GM12878 (cell line): ENCODE measurements around the gene LDLRAD4. TPM values are rescaled to one million over a fixed set of nuclear protein-coding genes. Genes with fewer than 3 reads are reported as not detected.

Experiments used
- ATAC-seq: fragments of 200-7000 bp; cut with Tn5 transposase; 3 replicates; pipeline ENCODE4 v1.9.1; 2020; ENCODE audit warnings: mild to moderate bottlenecking, moderate library complexity
- BruUV-seq: library from RNA; stranded (reverse); fragments of 400-500 nt; replicated peaks from 2 replicates; lab custom pipeline; 2021; lab: Mats Ljungman, UMichigan
- CTCF ChIA-PET: fragments of 300-600 bp; sonication (Branson Sonifier 250); formaldehyde crosslinking; extraction: SDS; loops from one replicate; lab custom pipeline; 2021; ENCODE audit warnings: inconsistent platforms; lab: Yijun Ruan, JAX
- POLR2A ChIA-PET: fragments of 350-600 bp; formaldehyde crosslinking; extraction: SDS; loops from one replicate; lab custom pipeline; 2021; ENCODE audit warnings: inconsistent platforms; lab: Charles Lee
- RAD21 ChIA-PET: fragments of 300-600 bp; sonication (Branson Sonifier 250); formaldehyde crosslinking; loops from one replicate; lab custom pipeline; 2023; ENCODE audit warnings: antibody characterized with exemption; ENCODE audit not compliant: unreplicated experiment; lab: Charles Lee
- SMC1A ChIA-PET: fragments of 300-600 bp; sonication (Branson Sonifier 250); formaldehyde crosslinking; loops from one replicate; lab custom pipeline; 2023; ENCODE audit not compliant: unreplicated experiment, uncharacterized antibody; lab: Charles Lee
- DNase-seq: peaks from one replicate; pipeline ENCODE4 v3.0.0-alpha.2; 2011; ENCODE audit warnings: low read depth, low spot score
- FAIRE-seq: peaks from 3 replicates; lab custom pipeline; 2011; peaks lifted over from hg19 to GRCh38; lab: Jason Lieb, UNC
- H2AFZ ChIP-seq: 2 replicates; pipeline ENCODE4 v1.6.0; 2011; ENCODE audit warnings: low read depth, low read length, control low read depth; ENCODE audit not compliant: control insufficient read depth
- H3K27ac ChIP-seq: 2 replicates; pipeline ENCODE4 v1.5.1; 2011; ENCODE audit warnings: control low read depth; ENCODE audit not compliant: control insufficient read depth, insufficient read depth
- H3K27me3 ChIP-seq, 2 experiments: replicated peaks in 1 of 2; 2 replicates each; pipeline versions ENCODE4 v1.6.0 to v1.6.1; 2011; ENCODE audit warnings: low read length in 1 of 2; ENCODE audit not compliant: control insufficient read depth in 2 of 2, insufficient read depth in 2 of 2
- H3K36me3 ChIP-seq, 2 experiments: 2 replicates each; pipeline ENCODE4 v1.5.1; 2011; ENCODE audit warnings: low read length in 1 of 2; ENCODE audit not compliant: control insufficient read depth in 2 of 2, insufficient read depth in 2 of 2
- H3K4me1 ChIP-seq: 2 replicates; pipeline ENCODE4 v1.6.1; 2011; ENCODE audit warnings: mild to moderate bottlenecking, low read length, moderate library complexity, mixed read lengths; ENCODE audit not compliant: control insufficient read depth, insufficient read depth
- H3K4me2 ChIP-seq: 2 replicates; pipeline ENCODE4 v1.6.0; 2011; ENCODE audit warnings: control low read depth; ENCODE audit not compliant: control insufficient read depth, insufficient read depth
- H3K4me3 ChIP-seq: fragments of 200-600 bp; sonication (generic); 2 replicates; pipeline ENCODE4 v1.5.1; 2016
- H3K79me2 ChIP-seq: 2 replicates; pipeline ENCODE4 v1.6.0; 2011; ENCODE audit warnings: low read length; ENCODE audit not compliant: control insufficient read depth, insufficient read depth
- H3K9ac ChIP-seq: 2 replicates; pipeline ENCODE4 v1.8.0; 2011; ENCODE audit warnings: low read length, control low read depth, mixed read lengths; ENCODE audit not compliant: control insufficient read depth, insufficient read depth
- H3K9me3 ChIP-seq: replicated peaks from 3 replicates; pipeline ENCODE4 v1.5.1; 2011; ENCODE audit warnings: mild to moderate bottlenecking, low read length; ENCODE audit not compliant: control insufficient read depth, insufficient read depth
- H4K20me1 ChIP-seq: 2 replicates; pipeline ENCODE4 v1.6.0; 2011; ENCODE audit not compliant: control insufficient read depth, insufficient read depth
- CBX5 ChIP-seq: sonication (generic); IDR thresholded peaks from 2 replicates; pipeline ENCODE4 v1.6.1; 2016; ENCODE audit warnings: low read depth, moderate library complexity, mild to moderate bottlenecking, inconsistent platforms
- CHD2 ChIP-seq: IDR thresholded peaks from 2 replicates; pipeline ENCODE4 v1.6.1; 2011; ENCODE audit warnings: low read depth, low read length, improper control_type of control experiment, borderline replicate concordance
- CREM ChIP-seq: IDR thresholded peaks from 2 replicates; pipeline ENCODE4 v1.6.1; 2014; ENCODE audit warnings: antibody characterized with exemption, low read depth
- EP300 ChIP-seq, 2 experiments: fragments of 150-350 bp in 1 of 2; IDR thresholded peaks; 2 replicates each; pipeline ENCODE4 v1.6.1; 2011 to 2012; ENCODE audit warnings: low read depth in 2 of 2, low read length in 2 of 2, borderline replicate concordance in 1 of 2, improper control_type of control experiment in 1 of 2, inconsistent platforms in 1 of 2; ENCODE audit not compliant: control insufficient read depth in 1 of 2
- ESRRA ChIP-seq: IDR thresholded peaks from 2 replicates; pipeline ENCODE4 v1.6.1; 2012; ENCODE audit warnings: mild to moderate bottlenecking, low read length, improper control_type of control experiment
- FOXM1 ChIP-seq: IDR thresholded peaks from 2 replicates; pipeline ENCODE4 v1.6.1; 2012; ENCODE audit warnings: low read depth, mild to moderate bottlenecking, inconsistent platforms, low read length, moderate library complexity
- IKZF1 ChIP-seq: fragments of 450-650 bp; conservative IDR thresholded peaks from 2 replicates; pipeline ENCODE4 v1.6.1; 2017; ENCODE audit warnings: antibody characterized with exemption, mild to moderate bottlenecking
- KAT2A ChIP-seq: conservative IDR thresholded peaks from 2 replicates; pipeline ENCODE4 v1.6.1; 2011; ENCODE audit warnings: low read depth, low read length; ENCODE audit not compliant: control insufficient read depth
- NFYB ChIP-seq: IDR thresholded peaks from 2 replicates; pipeline ENCODE4 v1.6.1; 2011; ENCODE audit warnings: low read depth, mild to moderate bottlenecking, low read length, improper control_type of control experiment, moderate library complexity; ENCODE audit not compliant: insufficient read depth
- NR2F1 ChIP-seq: fragments of 450-650 bp; conservative IDR thresholded peaks from 2 replicates; pipeline ENCODE4 v1.6.1; 2017; ENCODE audit warnings: mild to moderate bottlenecking
- SMAD1 ChIP-seq: fragments of 450-650 bp; IDR thresholded peaks from 2 replicates; pipeline ENCODE4 v1.6.1; 2018; ENCODE audit warnings: mild to moderate bottlenecking, low read depth; ENCODE audit not compliant: partially characterized antibody
- SMAD5 ChIP-seq: IDR thresholded peaks from 2 replicates; pipeline ENCODE4 v1.6.1; 2016; ENCODE audit warnings: antibody characterized with exemption, low read depth
- STAT3 ChIP-seq: IDR thresholded peaks from 2 replicates; pipeline ENCODE4 v1.6.1; 2011; ENCODE audit warnings: low read depth, low read length, improper control_type of control experiment
- SUZ12 ChIP-seq: fragments of 200-600 bp; sonication (generic); IDR thresholded peaks from one replicate; pipeline ENCODE4 v1.6.1; 2018; ENCODE audit warnings: antibody characterized with exemption, mild to moderate bottlenecking; ENCODE audit not compliant: unreplicated experiment
- TARDBP ChIP-seq: IDR thresholded peaks from 2 replicates; pipeline ENCODE4 v1.6.1; 2016; ENCODE audit warnings: borderline replicate concordance
- TBL1XR1 ChIP-seq: IDR thresholded peaks from 2 replicates; pipeline ENCODE4 v1.6.1; 2012; ENCODE audit warnings: low read depth, low read length, improper control_type of control experiment
- ZSCAN29 ChIP-seq: fragments of 450-650 bp; IDR thresholded peaks from 2 replicates; pipeline ENCODE4 v1.6.1; 2017; ENCODE audit warnings: mild to moderate bottlenecking, moderate library complexity
- WGBS: methylation state at CpG from one replicate; pipeline ENCODE4 v1.1.6; 2016; ENCODE audit warnings: low lambda C conversion rate; ENCODE audit not compliant: insufficient replicate concordance, insufficient coverage; ENCODE audit errors: missing lambda C conversion rate; 5-methylcytosine and 5-hydroxymethylcytosine counted together
- in situ Hi-C: fragments of 300-500 bp; cut with MboI; formaldehyde crosslinking; loops from 9 replicates; pipeline ENCODE4 v1.14.3; 2018; ENCODE audit warnings: mixed read lengths
- intact Hi-C: fragments of 100-400 bp; cut with micrococcal nuclease; formaldehyde crosslinking; loops from one replicate; pipeline ENCODE4 v1.14.2; 2022; ENCODE audit not compliant: unreplicated experiment
- polyA plus RNA-seq, 11 experiments: library from polyadenylated mRNA; depleted of rRNA in 4 of 11; unstranded in 6 of 11; stranded (reverse) in 5 of 11; fragments of >200 nt; fragmentation: Nextera tagmentation in 4 of 11; fragmentation: Illumina TruSeq in 1 of 11; extraction: Ambion mirVana in 4 of 11; extraction: Trizol in 1 of 11; gene quantifications; 1 replicate in 1 of 11; 2 replicates in 10 of 11; pipeline versions ENCODE4 v1.2.1 to v1.2.3, GENCODE V29; 2011 to 2016; ENCODE audit warnings: inconsistent platforms in 2 of 11, missing spikeins in 2 of 11, low read depth in 1 of 11
- total RNA-seq, 4 experiments: library from RNA; depleted of rRNA in 3 of 4; stranded (reverse); fragments of >200 nt in 3 of 4; fragmentation: Illumina TruSeq in 1 of 4; extraction: Trizol in 1 of 4; gene quantifications; 2 replicates each; pipeline versions ENCODE4 v1.2.1 to v1.2.3, GENCODE V29; 2013 to 2021

The LDLRAD4 gene
- total and polyA plus RNA-seq, 10 of the 15 experiments (the other 5 are each of a cell fraction or from before 2014, with no cell fraction given) = 2.7 to 16.8 (median 11.2) TPM

DNA sequence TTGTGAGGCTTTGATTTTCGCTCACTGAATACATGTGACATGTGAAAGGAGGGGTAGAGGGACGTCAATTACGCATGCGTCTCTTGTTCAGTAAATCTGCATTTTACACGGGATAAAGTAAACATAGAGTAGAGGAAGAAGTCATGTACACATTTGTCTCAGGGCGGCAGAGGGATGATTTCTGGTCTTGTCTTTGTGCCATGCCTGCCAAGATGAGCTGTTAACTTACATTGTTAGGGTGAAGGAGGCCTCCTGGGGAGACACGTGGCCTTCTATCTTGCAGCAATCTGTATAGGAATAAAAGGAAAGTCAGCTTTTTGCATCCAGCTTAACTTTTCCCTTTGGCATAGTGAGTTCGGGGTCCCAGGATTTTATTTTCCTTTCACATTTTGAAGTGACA is 106.3 kb downstream of the LDLRAD4 start:
- Histone ChIP-seq H2AFZ (no peak overlapping the region), H4K20me1 (no peaks in the 10 kb centered on the region), H3K36me3 (no peaks in the 10 kb centered on the region), H3K4me1 (no peaks in the 10 kb centered on the region), H3K4me3 (no peak overlapping the region), H3K79me2 (no peaks in the 10 kb centered on the region), H3K9ac (no peak overlapping the region), H3K27ac (no peak overlapping the region), H3K4me2 (no peak overlapping the region), H3K9me3 (no peaks in the 10 kb centered on the region), H3K27me3 (peaks cover 0 to 3% of the 10 kb centered on the region in 2 experiments; a peak in 2 of 4 replicates)
- ChIA-PET RAD21 (no interaction called here), POLR2A (no interaction called here), CTCF (no interaction called here), SMC1A (no interaction called here)
- no TSS peak for BruUV-seq
- DNase-seq = no peak
- in situ Hi-C loops = no loop called here
- TF ChIP-seq CHD2 (no peak), CREM (no peak), CBX5 (no peak), NFYB (no peak), SMAD5 (no peak), ZSCAN29 (no peak), TBL1XR1 (no peak), KAT2A (no peak), FOXM1 (no peak), STAT3 (no peak), NR2F1 (no peak), SUZ12 (no peak), IKZF1 (no peak), EP300 (IDR thresholded peaks at IDR 0.05; ENCODE audit: borderline replicate concordance in 1 of 2, control insufficient read depth in 1 of 2, low read depth in 2 of 2, low read length in 2 of 2) (no peak), TARDBP (no peak), SMAD1 (no peak), ESRRA (no peak)
- WGBS = 47% methylated on average over 8 of the region's 8 CpGs
- ATAC-seq = no peak
- no peak for FAIRE-seq
- intact Hi-C loops = loop anchor here (10.0 kb wide), 1 partner anchor 60 kb away; no protein-coding TSS in a partner anchor
